HEK293T (cell line): ENCODE measurements around the gene FANCG.

Source experiments
- CTCF ChIA-PET: fragments of 350-600 bp; formaldehyde crosslinking; extraction: SDS; loops from one replicate; lab custom pipeline; 2021; ENCODE audit warnings: antibody characterized with exemption, inconsistent platforms; lab: Yijun Ruan, JAX
- POLR2A ChIA-PET: fragments of 350-600 bp; formaldehyde crosslinking; extraction: SDS; loops from one replicate; lab custom pipeline; 2020; ENCODE audit warnings: antibody characterized with exemption, inconsistent platforms; lab: Yijun Ruan, JAX
- DNase-seq: peaks from one replicate; pipeline ENCODE4 v3.0.0; 2012; ENCODE audit warnings: mixed read lengths; ENCODE audit errors: extremely low spot score
- ARNT ChIP-seq: fragments of 450-650 bp; IDR thresholded peaks from 2 replicates; pipeline ENCODE4 v1.6.1; 2017; ENCODE audit warnings: mild to moderate bottlenecking
- BHLHE40 ChIP-seq: fragments of 450-650 bp; IDR thresholded peaks from 2 replicates; pipeline ENCODE4 v1.6.1; 2016; ENCODE audit warnings: mild to moderate bottlenecking, moderate library complexity, borderline replicate concordance
- CTBP1 ChIP-seq: fragments of 450-650 bp; IDR thresholded peaks from 2 replicates; pipeline ENCODE4 v1.6.1; 2016; ENCODE audit warnings: borderline replicate concordance
- ELF4 ChIP-seq: fragments of 450-650 bp; IDR thresholded peaks from 2 replicates; pipeline ENCODE4 v1.6.1; 2017; ENCODE audit warnings: antibody characterized with exemption
- FOXA1 ChIP-seq: fragments of 450-650 bp; IDR thresholded peaks from 2 replicates; pipeline ENCODE4 v1.6.1; 2016; ENCODE audit warnings: mild to moderate bottlenecking
- FOXK2 ChIP-seq: fragments of 450-650 bp; IDR thresholded peaks from 2 replicates; pipeline ENCODE4 v1.6.1; 2016; ENCODE audit warnings: mild to moderate bottlenecking
- FOXM1 ChIP-seq: fragments of 450-650 bp; IDR thresholded peaks from 2 replicates; pipeline ENCODE4 v1.6.1; 2017; ENCODE audit warnings: mild to moderate bottlenecking, borderline replicate concordance
- HDGF ChIP-seq: fragments of 450-650 bp; IDR thresholded peaks from 2 replicates; pipeline ENCODE4 v1.6.1; 2017; ENCODE audit warnings: antibody characterized with exemption, borderline replicate concordance
- L3MBTL2 ChIP-seq: fragments of 450-650 bp; conservative IDR thresholded peaks from 2 replicates; pipeline ENCODE4 v1.6.1; 2016; ENCODE audit warnings: mild to moderate bottlenecking
- LEF1 ChIP-seq: fragments of 450-650 bp; IDR thresholded peaks from 2 replicates; pipeline ENCODE4 v1.6.1; 2017; ENCODE audit warnings: mild to moderate bottlenecking, borderline replicate concordance
- NFRKB ChIP-seq: fragments of 450-650 bp; IDR thresholded peaks from 2 replicates; pipeline ENCODE4 v1.6.1; 2016; ENCODE audit warnings: mild to moderate bottlenecking, moderate library complexity
- SP1 ChIP-seq: fragments of 450-650 bp; IDR thresholded peaks from 2 replicates; pipeline ENCODE4 v1.6.1; 2017
- SUZ12 ChIP-seq: fragments of 450-650 bp; IDR thresholded peaks from 2 replicates; pipeline ENCODE4 v1.6.1; 2016; ENCODE audit warnings: mild to moderate bottlenecking
- TARDBP ChIP-seq: fragments of 450-650 bp; IDR thresholded peaks from 2 replicates; pipeline ENCODE4 v1.6.1; 2016
- ZNF384 ChIP-seq: fragments of 450-650 bp; IDR thresholded peaks from 2 replicates; pipeline ENCODE4 v1.6.1; 2016
- TF ChIP-seq, protein P1 (sequence below): fragments of 450-650 bp; IDR thresholded peaks from 2 replicates; pipeline ENCODE4 v1.6.1; 2016

The FANCG gene

DNA sequence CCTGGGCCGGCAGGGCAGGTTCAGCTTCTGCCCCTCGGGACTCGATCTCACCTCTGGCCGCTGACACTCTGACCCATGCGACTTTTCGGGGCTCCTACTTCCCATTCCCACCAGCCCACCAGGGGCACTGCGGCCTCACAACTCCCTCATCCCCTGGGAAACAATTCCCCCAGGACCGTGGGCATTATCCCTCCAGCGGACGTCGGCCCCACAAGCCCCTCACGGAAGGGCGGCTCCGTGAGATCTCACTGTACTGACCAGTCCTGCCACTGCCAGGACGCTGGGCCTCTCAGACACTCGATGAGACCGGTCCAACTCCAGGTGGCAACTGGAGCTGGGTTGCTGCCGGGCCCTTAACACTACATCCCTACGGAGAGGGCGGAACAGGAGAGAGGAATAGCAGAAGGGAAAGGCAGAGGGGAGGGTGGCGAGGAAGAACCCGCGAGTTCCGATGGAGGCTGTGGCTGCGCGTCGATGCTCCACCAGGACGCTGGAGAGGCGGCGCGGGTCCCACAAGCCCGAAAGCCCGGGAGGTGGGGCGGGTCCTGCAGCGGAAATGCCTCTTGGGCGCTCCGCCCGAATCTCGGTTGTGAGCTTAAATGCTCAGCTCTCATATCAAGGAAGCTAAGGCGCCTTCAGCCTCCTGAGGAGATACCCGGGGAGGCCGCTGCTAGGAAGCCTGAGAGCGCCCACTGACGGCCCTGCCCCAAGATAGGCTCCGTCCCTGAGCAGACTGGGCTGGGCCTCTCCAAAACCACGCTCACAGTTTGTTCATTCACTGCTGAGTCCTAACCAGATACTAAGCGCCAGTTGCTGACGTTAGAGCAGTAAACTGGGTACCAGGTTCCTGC lies 43.7 kb downstream of the FANCG start:
- CTCF ChIA-PET: no interaction called here
- TF ChIP-seq FOXK2 (no peak), FOXA1 (no peak), CTBP1 (no peak), SP1 (no peak), SUZ12 (no peak), ELF4 (no peak), BHLHE40 (no peak)
- TF ChIP-seq, protein P1, sequence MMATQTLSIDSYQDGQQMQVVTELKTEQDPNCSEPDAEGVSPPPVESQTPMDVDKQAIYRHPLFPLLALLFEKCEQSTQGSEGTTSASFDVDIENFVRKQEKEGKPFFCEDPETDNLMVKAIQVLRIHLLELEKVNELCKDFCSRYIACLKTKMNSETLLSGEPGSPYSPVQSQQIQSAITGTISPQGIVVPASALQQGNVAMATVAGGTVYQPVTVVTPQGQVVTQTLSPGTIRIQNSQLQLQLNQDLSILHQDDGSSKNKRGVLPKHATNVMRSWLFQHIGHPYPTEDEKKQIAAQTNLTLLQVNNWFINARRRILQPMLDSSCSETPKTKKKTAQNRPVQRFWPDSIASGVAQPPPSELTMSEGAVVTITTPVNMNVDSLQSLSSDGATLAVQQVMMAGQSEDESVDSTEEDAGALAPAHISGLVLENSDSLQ: no peak
- DNase-seq: no peak
- POLR2A ChIA-PET: no interaction called here

DNA sequence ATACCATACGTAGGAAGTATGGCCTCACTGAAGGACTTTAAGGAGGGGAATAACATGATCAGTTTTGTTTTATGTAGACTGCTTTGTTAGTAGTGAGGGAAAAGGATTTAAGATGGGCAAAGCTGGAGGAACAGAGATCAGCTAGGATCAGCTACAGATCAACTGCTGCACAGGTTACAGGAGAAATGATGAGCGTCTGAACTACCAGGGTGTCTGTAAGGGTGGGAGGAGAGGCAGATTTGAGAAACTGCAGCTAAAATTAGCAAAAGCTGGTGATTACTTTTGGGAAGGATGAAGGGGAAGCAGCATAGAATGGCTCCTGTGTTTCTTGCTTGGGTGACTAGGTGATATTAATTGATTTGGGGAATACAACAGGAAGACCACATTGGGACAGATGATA lies 46.6 kb downstream of the FANCG start:
- no peak for TF ChIP-seq SUZ12
- ChIA-PET POLR2A (no interaction called here), CTCF (interaction anchor here (0.6 kb wide), 1 partner anchor 60 kb away, joined by 4 read pairs; no protein-coding TSS in a partner anchor)
- no peak for DNase-seq

DNA sequence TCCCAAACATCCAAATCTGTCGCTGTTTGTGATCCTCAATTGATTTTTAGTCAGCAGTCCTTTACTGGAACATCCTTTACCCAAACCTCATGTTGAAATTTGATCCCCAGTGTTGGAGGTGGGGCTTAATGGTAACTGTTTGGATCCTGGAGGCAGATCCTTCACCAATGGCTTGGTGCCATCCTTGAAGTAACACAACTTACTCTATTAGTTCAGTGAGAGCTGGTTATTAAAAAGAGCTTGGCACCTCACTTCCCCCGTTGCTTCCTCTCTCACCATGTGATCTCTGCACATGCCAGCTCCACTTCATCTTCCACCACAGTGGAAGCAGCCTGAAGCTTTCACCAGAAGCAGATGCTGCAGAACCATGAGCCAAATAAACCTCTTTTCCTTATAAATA lies 49.9 kb downstream of the FANCG start:
- TF ChIP-seq FOXA1 (no peak), ARNT (no peak)
- DNase-seq: no peak
- ChIA-PET POLR2A (no interaction called here), CTCF (no interaction called here)

DNA sequence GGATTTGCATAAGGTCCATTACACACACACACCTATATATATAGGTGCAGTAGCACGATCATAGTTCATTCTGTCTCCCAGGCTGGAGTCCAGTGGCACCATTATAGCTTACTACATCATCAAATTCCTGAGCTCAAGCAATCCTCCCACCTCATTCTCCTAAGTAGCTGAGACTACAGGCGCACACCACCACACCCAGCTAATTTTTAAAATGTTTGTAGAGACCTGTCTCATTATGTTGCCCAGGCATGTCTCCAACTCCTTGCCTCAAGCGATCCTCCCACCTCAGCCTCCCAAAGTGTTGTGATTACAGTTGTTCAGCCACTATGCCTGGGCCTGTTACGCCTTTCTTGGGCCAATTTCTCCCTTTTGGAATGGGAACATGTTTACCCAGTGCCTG lies 50.5 kb downstream of the FANCG start:
- no peak for DNase-seq
- ChIA-PET POLR2A (no interaction called here), CTCF (interaction anchor here (1.2 kb wide), 1 partner anchor 22 kb away, joined by 4 read pairs; no protein-coding TSS in a partner anchor)
- no peak for TF ChIP-seq FOXK2
- TF ChIP-seq TARDBP: no peak
- TF ChIP-seq, protein P1: no peak
- TF ChIP-seq SP1: no peak
- TF ChIP-seq CTBP1: no peak
- TF ChIP-seq BHLHE40: no peak
- TF ChIP-seq NFRKB: no peak
- TF ChIP-seq LEF1: no peak
- no peak for TF ChIP-seq HDGF
- TF ChIP-seq FOXM1: no peak
- TF ChIP-seq SUZ12: no peak
- no peak for TF ChIP-seq ZNF384
- no peak for TF ChIP-seq ELF4
- TF ChIP-seq ARNT: no peak
- no peak for TF ChIP-seq FOXA1
- TF ChIP-seq L3MBTL2: no peak

DNA sequence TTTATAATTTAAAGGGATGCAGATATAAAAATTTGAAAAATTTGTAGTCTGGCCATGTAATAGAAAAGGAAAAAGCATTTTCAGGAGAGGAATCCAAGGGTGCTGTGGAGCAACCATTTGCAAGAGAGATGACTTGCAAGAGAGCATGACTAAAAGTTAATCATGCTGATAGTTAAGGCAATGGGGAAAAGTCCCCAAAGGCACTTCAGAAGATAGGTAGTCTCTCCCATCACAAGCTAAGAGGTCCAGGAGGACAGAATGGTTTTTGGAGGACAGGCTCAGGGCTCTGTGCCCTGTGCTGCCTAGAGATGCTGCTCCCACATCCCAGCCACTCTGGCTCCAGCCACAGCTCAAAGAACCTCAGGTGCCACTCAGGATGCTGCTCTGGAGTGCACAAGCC lies 51.4 kb downstream of the FANCG start:
- POLR2A ChIA-PET: no interaction called here
- DNase-seq: no peak
- TF ChIP-seq SUZ12 (no peak), CTBP1 (no peak), BHLHE40 (no peak), ELF4 (no peak), NFRKB (no peak), FOXK2 (no peak), FOXA1 (no peak), ARNT (no peak)
- TF ChIP-seq, protein P1: no peak
- CTCF ChIA-PET: interaction anchor here (1.2 kb wide), 1 partner anchor 23 kb away, joined by 4 read pairs; no protein-coding TSS in a partner anchor

DNA sequence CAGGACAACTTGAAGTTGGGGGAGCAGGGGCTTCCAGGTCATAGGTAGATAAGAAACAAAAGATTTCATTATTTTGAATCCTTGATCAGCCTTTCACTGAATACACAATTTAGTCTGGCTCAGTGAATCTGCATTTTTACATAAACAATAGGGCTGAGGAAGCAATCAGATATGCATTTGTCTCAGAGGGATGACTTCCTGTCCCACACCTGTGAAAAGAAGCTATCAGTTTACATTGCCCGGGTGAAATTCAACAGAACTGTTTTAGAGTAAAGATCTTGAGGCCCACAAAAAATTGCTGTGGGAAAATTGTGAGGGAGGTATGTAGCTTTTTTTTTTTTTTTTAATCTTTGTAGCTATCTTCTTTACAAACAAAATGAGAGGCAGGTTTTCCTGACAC lies 51.9 kb downstream of the FANCG start:
- no peak for DNase-seq
- ChIA-PET POLR2A (no interaction called here), CTCF (no interaction called here)
- no peak for TF ChIP-seq SUZ12
- no peak for TF ChIP-seq BHLHE40
- no peak for TF ChIP-seq CTBP1
- no peak for TF ChIP-seq HDGF
- TF ChIP-seq LEF1: no peak
- TF ChIP-seq FOXK2: no peak

DNA sequence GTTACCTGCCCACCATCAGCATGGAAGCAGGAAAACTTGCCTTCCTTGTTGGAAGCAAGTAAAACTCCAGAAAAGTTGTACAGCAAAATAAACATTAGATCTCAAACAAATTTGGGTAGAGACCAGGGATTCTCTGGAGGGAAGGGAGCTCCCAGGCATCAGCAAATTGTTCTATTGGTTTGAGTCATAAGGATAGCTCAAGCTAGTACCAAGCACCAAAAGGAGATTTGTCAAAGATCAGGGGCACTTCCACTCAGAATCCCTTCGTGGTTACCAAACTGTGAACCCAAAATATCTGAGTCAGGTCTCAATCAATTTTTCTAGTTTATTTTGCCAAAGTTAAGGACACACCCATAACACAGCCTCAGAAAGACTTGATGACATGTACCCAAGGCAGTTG lies 52.4 kb downstream of the FANCG start:
- POLR2A ChIA-PET: no interaction called here
- DNase-seq: no peak
- CTCF ChIA-PET: no interaction called here
- TF ChIP-seq NFRKB (no peak), ZNF384 (no peak), FOXM1 (no peak), FOXA1 (no peak), CTBP1 (no peak), L3MBTL2 (no peak), LEF1 (no peak), SUZ12 (no peak)
- TF ChIP-seq, protein P1: no peak
